Stimulated activated CD4-positive, alpha-beta T cell treated with anti-CD3 and anti-CD28 coated beads, Interleukin-4, amount 100 ng/mL, for 48 hours (primary cell): ENCODE results near the gene ATP8B4.

Experiments
- DNase-seq, 2 donors: peaks; one replicate each; pipeline ENCODE4 v3.0.0-alpha.2; 2020; ENCODE audit warnings: low read depth in 2 of 2

The ATP8B4 gene

DNA sequence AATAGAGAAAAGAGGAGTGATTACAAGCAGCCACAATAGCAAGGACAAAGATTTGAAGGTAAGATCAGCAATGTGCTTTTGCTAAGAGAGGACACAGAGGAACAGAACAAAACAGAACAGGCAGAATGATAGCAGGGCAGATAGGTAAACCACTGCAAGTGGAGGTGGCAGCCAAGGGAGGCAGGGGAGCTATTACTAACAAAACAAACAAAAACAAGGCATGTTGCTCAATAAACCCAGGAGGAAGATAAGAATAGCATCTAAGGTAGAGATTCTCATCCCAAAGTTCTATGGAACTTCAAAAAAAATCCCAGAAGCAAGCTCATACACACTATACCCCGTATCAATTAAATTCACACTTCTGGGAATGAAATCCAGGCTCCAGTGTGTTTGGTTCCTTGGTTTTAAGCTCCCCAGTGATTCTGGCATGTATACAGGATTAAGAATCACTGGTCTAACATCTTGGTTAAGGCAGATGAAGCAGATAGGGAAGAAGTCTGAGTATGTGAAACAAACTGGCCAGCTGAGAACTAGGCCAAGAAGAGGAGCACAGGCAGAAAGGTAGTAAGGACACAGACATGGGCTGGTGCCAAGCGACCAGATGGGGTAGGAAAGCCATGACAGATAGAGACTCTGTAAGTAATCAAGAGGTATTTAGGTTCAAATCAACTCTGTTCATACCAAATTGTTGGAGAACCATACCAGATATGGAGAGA, 309.0 kb downstream of the ATP8B4 start:
- DNase-seq: no peak

DNA sequence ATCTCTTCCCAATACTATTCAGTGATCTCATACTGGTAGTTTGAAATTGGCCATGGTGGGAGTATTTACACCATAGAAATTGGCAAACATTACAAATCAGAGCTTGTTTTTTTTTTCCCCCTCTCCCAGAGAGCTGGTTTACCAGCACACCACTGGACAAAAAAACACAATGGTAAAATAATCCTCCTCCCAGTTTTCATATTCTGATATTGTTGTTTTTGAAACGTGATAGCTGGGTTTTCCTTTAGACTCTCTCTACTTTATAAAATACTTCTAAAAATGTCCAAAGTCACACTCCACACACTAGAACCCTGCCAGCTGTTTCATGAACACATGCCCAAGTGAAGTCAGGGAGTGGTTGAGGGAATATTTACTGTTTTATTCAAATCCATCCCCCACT, 310.7 kb downstream of the ATP8B4 start:
- no peak for DNase-seq
